Non-pigmented ciliary epithelial cell (primary cell): Measurements from ENCODE around the gene RSAD2.
"Not testable (repeated sequence)": the region's sequence is repeated elsewhere in the genome, so short reads cannot be mapped to it uniquely, and the experiment has no call there.

ENCODE experiments used
- DNase-seq: peaks from one replicate; pipeline ENCODE4 v3.0.0-alpha.2; 2010; ENCODE audit warnings: low read depth

The RSAD2 gene

DNA sequence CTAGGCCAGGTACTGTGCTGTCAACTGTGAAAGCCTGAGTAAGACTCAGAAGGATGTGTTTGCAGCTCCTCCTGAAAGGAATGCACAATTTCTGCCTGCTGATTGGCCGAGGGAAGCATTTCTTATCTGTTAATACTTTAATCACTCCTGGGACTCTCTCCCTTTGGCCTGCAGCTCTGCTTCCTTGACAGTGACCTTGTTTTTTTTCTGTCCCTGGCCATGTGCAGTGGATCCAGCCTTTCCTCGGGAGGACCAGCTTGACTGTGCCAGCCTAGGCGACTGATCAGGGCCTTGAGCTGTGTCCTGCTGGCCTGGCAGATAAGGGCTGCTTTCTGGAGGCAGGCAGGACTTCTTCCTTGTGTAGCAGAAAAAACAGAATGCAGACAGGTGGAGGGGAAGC is 49.6 kb downstream of the RSAD2 start:
- DNase-seq = no peak

DNA sequence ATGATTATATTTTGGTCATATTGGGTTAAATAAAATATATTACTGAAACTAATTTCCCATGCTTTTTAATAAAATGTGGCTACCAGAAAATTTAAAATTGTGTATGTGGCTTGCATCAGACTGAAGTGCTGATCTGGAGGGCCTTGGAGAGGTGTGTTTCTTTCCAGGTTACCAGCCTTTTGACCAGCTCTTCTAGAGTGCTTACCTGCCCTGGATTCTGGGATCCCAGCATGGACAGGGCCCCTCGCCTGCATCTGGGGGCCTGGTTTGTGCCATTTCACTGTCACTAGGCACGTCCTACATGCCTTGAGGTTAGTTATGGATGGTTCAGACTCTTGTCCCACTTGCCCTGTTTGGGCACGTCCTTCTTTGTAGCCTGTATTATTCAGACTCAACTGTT is 50.2 kb downstream of the RSAD2 start:
- DNase-seq = no peak

- no peak for DNase-seq
These were observed 50.9 kb downstream of the RSAD2 start for GRCh38 chr2:6928452-6928851.

DNA sequence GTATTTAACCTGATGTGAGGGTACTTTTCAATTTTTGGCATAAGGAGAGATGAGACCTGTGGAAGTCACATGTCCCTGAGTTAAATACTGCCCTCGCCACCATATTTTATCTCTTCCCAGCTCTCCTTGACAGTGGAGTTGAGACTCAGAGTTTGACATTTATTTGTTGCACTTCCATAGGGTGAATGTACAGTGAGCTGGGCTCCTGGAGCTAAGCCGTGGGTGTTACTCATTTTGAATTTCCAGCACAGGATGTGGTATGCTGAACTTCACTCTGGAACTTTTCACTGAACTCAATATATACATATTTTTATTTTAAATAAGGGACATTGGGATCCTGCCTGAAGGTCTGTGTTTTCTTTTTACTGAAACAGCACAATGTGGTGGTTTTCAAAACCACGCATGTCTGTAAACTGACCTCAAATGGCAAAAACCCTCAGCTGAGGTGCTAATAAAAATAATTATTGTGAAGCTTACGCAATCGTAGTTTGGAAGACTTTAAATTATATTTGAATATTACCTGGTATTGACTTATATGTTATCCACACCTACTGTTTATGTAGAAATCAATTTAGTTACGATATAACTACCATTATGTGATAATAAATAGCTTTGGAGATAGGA is 51.7 kb downstream of the RSAD2 start:
- DNase-seq = no peak

DNA sequence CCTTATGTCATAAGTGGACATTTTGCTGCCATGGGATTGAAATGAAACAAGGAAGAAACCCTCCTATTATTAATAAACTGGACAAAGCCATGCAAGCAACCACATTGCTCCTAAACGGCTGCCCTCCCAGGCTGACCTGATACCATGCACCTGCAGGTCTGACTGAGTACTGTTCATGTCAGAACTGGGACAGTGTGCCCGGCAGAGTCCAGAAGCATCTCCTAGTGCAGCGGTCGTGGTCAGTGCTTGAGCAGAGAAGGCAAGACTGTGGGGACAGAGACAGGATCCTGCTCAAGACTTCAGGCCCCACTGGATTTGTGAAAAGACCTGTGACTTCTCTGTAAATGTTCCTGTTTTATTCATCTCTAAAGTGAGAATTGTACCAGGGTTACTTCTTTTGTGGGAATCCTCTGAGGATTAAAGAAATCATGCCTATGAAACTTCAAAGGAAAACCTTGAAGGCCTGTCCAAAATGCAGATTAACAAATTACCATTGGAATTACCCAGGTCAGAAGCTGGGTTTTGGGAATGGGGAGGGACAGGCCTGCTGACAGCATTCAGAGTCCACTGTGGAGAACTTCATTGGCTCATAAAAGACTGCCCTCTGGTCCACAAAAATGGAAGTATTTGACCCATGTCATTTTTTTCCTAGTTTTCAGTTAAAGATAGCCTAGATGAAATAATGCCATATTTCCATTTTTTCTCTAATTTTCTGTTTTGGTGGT is 53.5 kb downstream of the RSAD2 start:
- DNase-seq = no peak

GRCh38 chr2:6931753-6932152 is 54.2 kb downstream of the RSAD2 start:
- DNase-seq = no peak

DNA sequence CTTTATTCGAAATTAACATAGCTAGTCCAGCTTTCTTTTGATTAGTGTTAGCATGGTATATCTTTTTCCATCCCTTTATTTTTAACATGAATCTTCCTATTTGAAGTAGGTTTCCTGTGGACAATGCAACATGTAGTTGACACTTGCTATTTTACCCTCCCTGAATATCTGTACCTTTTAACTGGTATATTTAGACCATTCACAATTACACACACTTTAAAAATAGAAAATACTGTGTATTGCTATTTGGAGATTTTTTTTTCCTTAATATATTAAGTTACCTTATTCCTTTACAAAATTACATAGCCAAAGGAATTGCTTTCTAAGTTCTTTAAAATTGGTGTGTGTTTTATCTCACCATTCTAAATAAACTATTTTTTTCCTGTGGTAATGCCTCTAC is 54.6 kb downstream of the RSAD2 start:
- no peak for DNase-seq

DNA sequence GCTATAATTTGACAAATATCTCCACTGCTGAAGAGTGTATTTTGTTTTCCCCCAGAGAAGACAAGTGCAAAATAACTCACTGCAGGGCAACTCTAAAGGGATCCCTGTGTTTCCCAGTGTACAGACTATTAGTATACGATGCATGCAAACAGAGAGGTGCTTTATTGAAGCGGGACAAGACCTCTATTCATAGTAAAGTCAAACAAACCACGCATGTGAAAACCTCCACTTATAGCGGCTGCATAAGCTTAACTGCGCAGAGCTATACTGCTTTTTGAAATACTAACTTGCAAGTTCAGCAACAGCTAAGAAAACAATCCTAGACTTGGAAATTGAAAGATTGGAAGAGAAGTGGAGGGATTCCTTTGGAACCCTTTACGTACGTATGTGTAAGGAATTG is 55.3 kb downstream of the RSAD2 start:
- no peak for DNase-seq

DNA sequence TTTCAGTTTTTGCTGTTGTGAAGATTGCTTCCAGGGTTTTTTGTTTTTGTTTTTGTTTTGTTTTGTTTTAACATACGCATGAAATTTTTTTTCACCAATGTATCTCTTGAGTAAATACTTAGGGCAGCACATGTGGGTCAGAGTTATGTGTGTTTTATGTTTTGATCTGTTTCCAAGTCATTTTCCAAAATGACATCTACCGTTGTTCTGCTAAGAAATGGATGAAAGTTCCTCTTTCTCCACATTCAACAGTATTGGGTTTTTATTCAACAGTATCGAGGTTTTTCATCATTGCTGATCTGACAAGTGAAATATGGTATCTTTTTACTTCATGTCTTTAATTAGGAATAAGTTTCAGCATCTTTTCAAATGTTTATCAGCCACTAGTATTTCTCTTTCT is 56.3 kb downstream of the RSAD2 start:
- DNase-seq = no peak

- DNase-seq = no peak
These were observed 56.8 kb downstream of the RSAD2 start for GRCh38 chr2:6934345-6934744.

DNA sequence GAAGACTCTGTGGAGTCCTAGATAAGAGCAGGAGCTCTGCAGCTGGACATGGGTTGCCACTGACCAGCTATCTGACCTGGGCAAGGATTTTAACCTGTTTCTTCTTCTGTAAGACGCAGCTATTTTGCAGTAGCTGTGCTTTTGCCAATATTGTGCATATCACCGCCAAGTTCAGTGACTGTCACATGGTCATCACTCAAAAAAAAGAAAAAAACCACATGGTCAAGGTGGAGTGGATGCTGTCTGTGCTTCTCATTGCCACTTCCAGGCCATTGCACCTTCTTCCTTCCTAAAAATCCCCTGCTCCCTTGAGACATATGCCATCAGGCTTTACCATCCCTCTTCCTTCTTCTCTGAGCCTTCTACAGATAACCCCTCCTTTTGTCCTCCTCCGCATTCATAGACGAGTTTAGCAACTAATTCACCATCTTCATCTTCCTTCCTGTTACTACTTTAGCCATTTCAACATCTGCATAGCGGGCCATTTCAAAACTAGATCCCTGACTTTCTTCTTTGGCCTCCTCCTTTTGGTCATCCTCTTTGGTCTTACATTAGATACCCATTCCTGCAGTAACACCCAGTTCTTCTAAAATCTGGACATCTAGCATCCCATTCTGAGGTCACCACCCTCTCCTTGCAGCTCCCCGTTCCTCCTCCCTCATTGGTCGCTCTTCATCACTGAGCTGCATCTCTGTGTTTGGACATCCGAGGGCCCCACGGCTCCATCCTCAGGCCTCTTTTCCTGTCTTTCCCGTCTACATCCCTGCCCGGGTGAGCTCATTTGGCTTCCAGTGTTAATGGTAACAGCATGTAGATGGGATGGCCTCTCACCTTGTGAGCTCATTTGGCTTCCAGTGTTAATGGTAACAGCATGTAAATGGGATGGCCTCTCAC is 57.4 kb downstream of the RSAD2 start:
- DNase-seq = no peak

DNA sequence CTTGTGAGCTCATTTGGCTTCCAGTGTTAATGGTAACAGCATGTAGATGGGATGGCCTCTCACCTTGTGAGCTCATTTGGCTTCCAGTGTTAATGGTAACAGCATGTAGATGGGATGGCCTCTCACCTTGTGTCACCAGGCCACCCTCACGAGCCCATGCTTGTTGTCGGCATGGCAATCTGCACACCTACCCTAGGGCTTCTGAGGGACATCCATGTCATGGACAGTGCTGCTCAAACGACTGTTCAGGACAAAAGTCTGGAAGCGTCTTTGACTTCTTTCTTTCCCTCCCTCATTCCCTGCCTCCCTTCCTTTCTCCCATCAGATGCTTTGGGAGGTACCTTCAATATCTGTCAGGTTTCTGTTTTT is 58.1 kb downstream of the RSAD2 start:
- DNase-seq = not testable (repeated sequence)

GRCh38 chr2:6937157-6937556 is 59.6 kb downstream of the RSAD2 start:
- DNase-seq = no peak

- DNase-seq = no peak
These were observed 60.0 kb downstream of the RSAD2 start for GRCh38 chr2:6937582-6937981.

- no peak for DNase-seq
These were observed 61.5 kb downstream of the RSAD2 start for GRCh38 chr2:6939071-6939470.

DNA sequence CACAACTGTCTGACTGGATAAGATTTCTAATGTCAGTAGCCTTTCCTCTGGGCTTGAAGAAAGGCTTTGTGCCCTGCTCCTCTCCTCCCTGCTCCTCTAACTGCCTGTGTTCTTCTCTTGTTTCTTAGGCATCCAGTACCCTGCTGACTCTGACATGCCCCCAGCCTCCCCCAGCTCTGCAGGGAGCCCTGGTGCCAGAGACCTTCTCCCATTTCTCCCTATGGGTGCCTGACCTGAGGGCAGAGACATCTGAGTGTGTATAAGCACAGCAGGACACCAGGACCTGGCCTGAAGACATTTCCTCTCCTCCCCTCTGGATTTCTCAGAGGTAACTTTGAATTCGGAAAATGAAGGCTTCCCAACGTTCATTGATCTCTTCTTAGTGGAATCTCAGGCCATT is 63.2 kb downstream of the RSAD2 start:
- no peak for DNase-seq

- no peak for DNase-seq
These were observed 63.9 kb downstream of the RSAD2 start for GRCh38 chr2:6941299-6942046.

DNA sequence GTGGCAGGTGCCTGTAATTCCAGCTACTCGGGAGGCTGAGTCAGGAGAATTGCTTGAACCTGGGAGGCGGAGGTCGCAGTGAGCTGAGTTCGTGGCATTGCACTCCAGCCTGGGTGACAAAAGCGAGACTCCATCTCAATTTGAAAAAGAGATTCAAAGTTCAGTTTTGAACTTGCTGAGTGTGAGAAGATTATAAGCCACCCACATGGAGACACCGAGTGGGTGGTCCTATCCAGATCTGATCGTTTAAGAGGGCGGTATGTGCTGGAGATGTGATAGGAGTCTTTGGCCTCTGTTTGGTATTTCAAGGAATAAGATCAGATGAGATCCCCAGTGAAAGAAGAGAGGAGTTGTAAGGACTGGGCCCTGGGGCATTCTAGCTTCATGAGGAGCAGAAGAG is 65.3 kb downstream of the RSAD2 start:
- DNase-seq = no peak

- no peak for DNase-seq
These were observed 65.9 kb downstream of the RSAD2 start for GRCh38 chr2:6943523-6943922.

DNA sequence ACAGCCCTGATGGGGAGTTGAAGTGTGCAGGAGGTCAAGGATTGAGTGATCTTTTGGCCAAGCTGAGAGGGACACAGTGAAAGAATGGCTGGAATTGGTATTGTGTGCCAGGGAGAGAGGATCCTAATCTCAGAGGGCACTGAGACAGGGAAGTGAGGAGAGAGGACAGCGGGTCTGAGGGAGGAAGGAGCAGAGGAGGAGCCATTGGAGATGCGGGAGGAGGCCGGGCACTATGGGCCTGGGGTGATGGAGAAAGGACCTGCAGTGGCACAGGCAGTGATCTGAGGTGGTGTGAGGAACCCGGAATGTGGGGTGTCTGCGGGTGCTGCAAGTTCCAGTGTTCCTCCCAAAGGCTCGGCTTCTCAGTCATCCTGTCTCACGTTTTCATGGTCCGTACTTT is 66.4 kb downstream of the RSAD2 start:
- no peak for DNase-seq

- DNase-seq = no peak
These were observed 67.0 kb downstream of the RSAD2 start for GRCh38 chr2:6944555-6944954.

- DNase-seq = no peak
These were observed 67.7 kb downstream of the RSAD2 start for GRCh38 chr2:6945087-6945813.
